HepG2 (cell line): ENCODE measurements around the gene ARFGAP1. TPM values are rescaled to one million over a fixed set of nuclear protein-coding genes. Genes with fewer than 3 reads are reported as not detected.

ENCODE experiments used
- ATF6 ChIP-seq: sonication (generic); formaldehyde crosslinking; conservative IDR thresholded peaks from 2 replicates; pipeline ENCODE4 v1.4.0; 2020; ENCODE audit warnings: missing genetic modification reagents
- HBP1 ChIP-seq: IDR thresholded peaks from 2 replicates; pipeline ENCODE4 v1.6.1; 2016; ENCODE audit warnings: low read depth, control low read depth
- KLF9 ChIP-seq: IDR thresholded peaks from 2 replicates; pipeline ENCODE4 v1.6.1; 2016; ENCODE audit warnings: low read depth
- ZBTB38 ChIP-seq: sonication (generic); formaldehyde crosslinking; IDR thresholded peaks from 2 replicates; pipeline ENCODE4 v1.5.1; 2020; ENCODE audit warnings: mild to moderate bottlenecking, missing genetic modification reagents
- ZBTB7A ChIP-seq: sonication (generic); formaldehyde crosslinking; IDR thresholded peaks from 2 replicates; pipeline ENCODE4 v1.8.0; 2022; ENCODE audit warnings: mild to moderate bottlenecking, missing genetic modification reagents
- ZNF280D ChIP-seq: sonication (generic); formaldehyde crosslinking; IDR thresholded peaks from 2 replicates; pipeline ENCODE4 v1.5.1; 2020; ENCODE audit warnings: mild to moderate bottlenecking, missing genetic modification reagents
- ZNF407 ChIP-seq: sonication (generic); formaldehyde crosslinking; IDR thresholded peaks from one replicate; pipeline ENCODE4 v1.5.1; 2020; ENCODE audit warnings: mild to moderate bottlenecking, missing genetic modification reagents; ENCODE audit errors: not compliant biosample characterization
- ZNF652 ChIP-seq: IDR thresholded peaks from 2 replicates; pipeline ENCODE4 v1.6.1; 2016; ENCODE audit warnings: low read depth, borderline replicate concordance
- ZNF740 ChIP-seq: sonication (generic); formaldehyde crosslinking; IDR thresholded peaks from 2 replicates; pipeline ENCODE4 v1.4.0; 2020; ENCODE audit warnings: missing genetic modification reagents
- ZNF891 ChIP-seq: sonication (generic); formaldehyde crosslinking; IDR thresholded peaks from 2 replicates; pipeline ENCODE4 v1.5.0; 2020; ENCODE audit warnings: mild to moderate bottlenecking, missing genetic modification reagents
- polyA plus RNA-seq, 8 experiments: library from polyadenylated mRNA; depleted of rRNA in 3 of 8; stranded (reverse) in 7 of 8; unstranded in 1 of 8; fragments of >200 nt; fragmentation: Illumina TruSeq in 4 of 8; extraction: Trizol in 4 of 8; gene quantifications; 2 replicates each; pipeline versions ENCODE4 v1.2.1 to v1.2.3, GENCODE V29; 2011 to 2016; ENCODE audit warnings: low read depth in 4 of 8, missing spikeins in 1 of 8, mixed read lengths in 1 of 8; ENCODE audit not compliant: insufficient read depth in 1 of 8
- total RNA-seq, 5 experiments: library from RNA; depleted of rRNA; stranded (reverse); fragments of >200 nt; fragmentation: Illumina TruSeq; extraction: Trizol; gene quantifications; 2 replicates each; pipeline ENCODE4 v1.2.3, GENCODE V29; 2016; ENCODE audit warnings: low read depth in 1 of 5

The ARFGAP1 gene
- total and polyA plus RNA-seq, 2 of the 13 experiments (the other 11 are each of a cell fraction or from before 2014, with no cell fraction given), result 132 TPM

- TF ChIP-seq ZNF740 (CRISPR knock-in tag), result peak; percentile 35; the same call in 1 of the 2 replicates
- TF ChIP-seq ZNF407 (CRISPR knock-in tag), result peak; percentile 81
- TF ChIP-seq ZNF652 (CRISPR knock-in tag), result no peak
- TF ChIP-seq ZNF280D, result 0 out of 2 replicates have a peak, but pooled peaks have one; percentile 54
- peak; percentile 19; the same call in 1 of the 2 replicates for TF ChIP-seq ZBTB7A (CRISPR knock-in tag)
- no peak for TF ChIP-seq ATF6 (CRISPR knock-in tag)
- TF ChIP-seq ZBTB38 (CRISPR knock-in tag), result peak; percentile 45; the same call in 1 of the 2 replicates
- TF ChIP-seq HBP1 (CRISPR knock-in tag), result no peak
- TF ChIP-seq ZNF891 (CRISPR knock-in tag), result peak; percentile 20; the same call in 1 of the 2 replicates
- no peak for TF ChIP-seq KLF9 (CRISPR knock-in tag)
Observed at GRCh38 chr20:63274381-63275228, 2.0 kb downstream of the ARFGAP1 start (continued).
